MM.1S (cell line): ENCODE measurements around the gene MAPKAPK3.

Source experiments
- EZH2 ChIP-seq: fragments of 300-600 bp; sonication (generic); optimal IDR thresholded peaks from 2 replicates; pipeline ENCODE3; 2017; ENCODE audit warnings: low read depth, mild to moderate bottlenecking, antibody characterized with exemption, low read length, mixed read lengths
- TF ChIP-seq, protein P1 (sequence below): fragments of 300-600 bp; sonication (generic); IDR thresholded peaks from 2 replicates; pipeline ENCODE4 v1.5.1; 2016; ENCODE audit warnings: antibody characterized with exemption, low read length, mixed read lengths

DNA sequence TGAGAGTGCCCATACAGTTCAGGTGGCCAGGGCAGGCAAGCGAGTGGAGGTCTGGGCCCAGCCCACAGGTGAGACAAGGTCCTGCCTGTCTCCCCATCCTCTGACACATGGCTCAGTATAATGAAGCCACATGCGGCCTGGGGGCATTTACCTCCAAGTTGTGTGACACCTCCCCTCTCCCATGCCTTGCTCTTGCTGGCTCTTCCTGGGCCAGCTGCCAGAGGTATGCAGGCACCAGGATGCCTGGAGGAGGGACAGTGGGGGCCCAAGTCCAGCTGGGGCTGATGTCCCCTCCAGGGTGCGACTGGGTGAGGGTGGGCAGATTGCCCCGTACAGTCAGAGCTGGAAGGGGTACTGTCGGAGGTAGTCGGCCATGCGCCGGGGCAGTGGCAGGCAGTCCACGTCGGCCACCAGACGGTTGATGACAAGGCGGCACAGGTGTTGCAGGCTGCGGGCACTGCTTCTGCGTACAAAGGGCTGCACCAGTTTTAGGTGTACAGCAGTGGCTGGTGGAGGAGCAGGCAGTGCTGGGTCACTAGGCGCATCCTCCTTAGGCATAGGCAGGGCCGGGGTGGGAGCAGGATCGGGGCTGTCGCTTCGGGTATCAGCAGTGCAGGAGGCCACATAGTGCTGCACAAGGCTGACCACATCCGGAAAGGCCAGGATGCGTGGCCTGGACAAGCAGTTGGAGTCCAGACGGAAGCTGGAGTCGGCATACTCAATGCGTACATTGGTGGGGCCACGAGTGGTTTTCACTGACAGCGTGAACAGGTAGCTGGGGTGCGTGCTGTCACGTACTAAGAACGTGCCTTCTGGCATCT lies 9.5 kb upstream of the MAPKAPK3 start:
- no peak for TF ChIP-seq EZH2
- TF ChIP-seq, protein P1, sequence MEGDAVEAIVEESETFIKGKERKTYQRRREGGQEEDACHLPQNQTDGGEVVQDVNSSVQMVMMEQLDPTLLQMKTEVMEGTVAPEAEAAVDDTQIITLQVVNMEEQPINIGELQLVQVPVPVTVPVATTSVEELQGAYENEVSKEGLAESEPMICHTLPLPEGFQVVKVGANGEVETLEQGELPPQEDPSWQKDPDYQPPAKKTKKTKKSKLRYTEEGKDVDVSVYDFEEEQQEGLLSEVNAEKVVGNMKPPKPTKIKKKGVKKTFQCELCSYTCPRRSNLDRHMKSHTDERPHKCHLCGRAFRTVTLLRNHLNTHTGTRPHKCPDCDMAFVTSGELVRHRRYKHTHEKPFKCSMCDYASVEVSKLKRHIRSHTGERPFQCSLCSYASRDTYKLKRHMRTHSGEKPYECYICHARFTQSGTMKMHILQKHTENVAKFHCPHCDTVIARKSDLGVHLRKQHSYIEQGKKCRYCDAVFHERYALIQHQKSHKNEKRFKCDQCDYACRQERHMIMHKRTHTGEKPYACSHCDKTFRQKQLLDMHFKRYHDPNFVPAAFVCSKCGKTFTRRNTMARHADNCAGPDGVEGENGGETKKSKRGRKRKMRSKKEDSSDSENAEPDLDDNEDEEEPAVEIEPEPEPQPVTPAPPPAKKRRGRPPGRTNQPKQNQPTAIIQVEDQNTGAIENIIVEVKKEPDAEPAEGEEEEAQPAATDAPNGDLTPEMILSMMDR = no peak
